HG02840 (cell line): ENCODE measurements around the gene EAF1.
"Not testable (repeated sequence)": the region's sequence is repeated elsewhere in the genome, so short reads cannot be mapped to it uniquely, and the experiment has no call there.

Experiments
- ATAC-seq: cut with Tn5 transposase; IDR thresholded peaks from one replicate; pipeline ENCODE4 v1.9.1; 2021; ENCODE audit warnings: mild to moderate bottlenecking, moderate library complexity, moderate number of reproducible peaks; ENCODE audit not compliant: unreplicated experiment, low FRiP score

EAF1 gene

GRCh38 chr3:15451216-15452113, 24.1 kb downstream of the EAF1 start:
- no peak for ATAC-seq

DNA sequence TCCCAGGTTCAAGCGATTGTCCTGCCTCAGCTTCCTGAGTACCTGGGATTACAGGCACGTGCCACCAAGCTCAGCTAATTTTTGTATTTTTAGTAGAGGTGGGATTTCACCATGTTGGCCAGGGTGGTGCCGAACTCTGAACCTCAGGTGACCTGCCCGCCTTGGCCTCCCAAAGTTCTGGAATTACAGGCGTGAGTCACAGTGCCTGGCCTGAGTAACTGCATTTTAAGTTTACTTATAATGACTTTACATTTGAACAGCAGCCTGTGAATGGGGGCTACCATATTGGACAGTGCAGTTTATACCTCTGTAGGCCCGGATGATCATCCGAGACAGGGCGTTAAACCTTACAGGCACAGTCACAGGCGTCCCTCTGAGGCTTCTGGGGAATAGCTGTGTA, 24.8 kb downstream of the EAF1 start:
- ATAC-seq, result no peak

DNA sequence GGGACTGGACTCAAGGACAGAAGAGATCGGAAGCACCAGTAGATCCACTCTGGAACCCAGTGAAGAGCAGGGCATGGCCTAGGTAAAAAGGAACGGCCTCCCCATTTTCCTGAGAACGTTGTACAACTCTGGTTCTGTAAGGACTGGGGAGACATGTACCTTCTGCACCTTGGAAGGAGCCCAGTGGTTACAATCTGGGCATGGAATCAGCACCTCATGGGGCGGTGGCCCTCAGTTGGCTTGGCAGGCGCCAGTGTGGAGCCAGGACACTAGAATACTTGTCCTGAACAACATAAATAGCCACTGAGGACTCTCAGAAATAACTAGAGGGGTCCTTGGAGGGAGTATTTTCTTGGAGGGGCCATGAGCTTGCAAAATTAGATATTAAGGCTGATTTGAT, 25.6 kb downstream of the EAF1 start:
- no peak for ATAC-seq

GRCh38 chr3:15453501-15453900, 26.1 kb downstream of the EAF1 start:
- no peak for ATAC-seq

DNA sequence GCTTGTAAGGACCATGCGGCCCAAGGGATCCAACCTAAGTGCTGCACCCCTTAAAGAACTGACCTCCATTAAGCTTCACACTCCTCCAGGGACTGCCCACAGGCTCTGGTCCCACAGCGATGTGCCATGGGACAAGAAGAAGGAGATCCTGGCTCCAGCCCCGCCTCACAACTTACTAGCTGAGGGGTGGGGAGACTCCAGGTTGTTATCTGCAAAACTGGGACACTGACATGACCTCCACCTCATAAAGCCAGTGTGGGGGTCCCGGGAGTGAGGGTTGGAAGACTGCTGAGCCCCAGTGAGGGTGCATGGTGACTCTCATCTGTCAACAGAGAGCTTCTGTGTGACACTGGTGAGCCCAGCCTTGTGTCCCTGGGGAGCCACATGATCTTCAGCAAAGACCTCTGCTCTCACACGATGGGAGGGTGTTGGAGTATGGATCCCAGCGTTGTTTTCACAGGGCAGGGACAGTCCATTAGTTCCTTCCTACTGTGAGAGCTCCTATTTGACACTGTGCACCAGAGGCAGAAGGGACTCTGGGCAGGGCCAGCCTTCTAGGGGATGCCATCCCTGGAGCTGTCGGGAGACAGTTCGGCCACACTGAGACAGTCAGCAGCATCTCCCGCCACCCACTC, 26.7 kb downstream of the EAF1 start:
- no peak for ATAC-seq

GRCh38 chr3:15454965-15455364, 27.6 kb downstream of the EAF1 start:
- no peak for ATAC-seq

DNA sequence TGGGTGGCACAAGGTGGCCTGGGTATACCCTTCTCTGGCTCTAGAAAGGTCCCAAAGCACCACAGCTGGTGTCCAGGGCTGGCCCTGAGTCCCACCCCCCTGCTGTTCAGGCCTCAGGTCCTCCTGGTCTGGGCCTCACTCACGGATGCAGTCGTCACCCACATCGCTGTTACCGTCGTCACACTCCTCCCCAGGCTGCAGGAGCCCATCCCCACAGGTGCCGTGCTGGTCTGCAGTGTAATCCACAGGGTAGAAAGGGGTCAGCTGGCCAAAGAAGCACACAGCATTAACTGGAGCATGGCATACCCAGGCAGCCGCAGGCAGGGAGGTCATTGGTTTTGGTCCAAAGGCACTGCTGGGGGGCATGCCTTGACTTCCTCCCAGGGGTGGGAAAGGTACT, 28.4 kb downstream of the EAF1 start:
- ATAC-seq, result no peak

GRCh38 chr3:15456321-15456720, 28.9 kb downstream of the EAF1 start:
- no peak for ATAC-seq

GRCh38 chr3:15456915-15457314, 29.5 kb downstream of the EAF1 start:
- ATAC-seq, result not testable (repeated sequence)

DNA sequence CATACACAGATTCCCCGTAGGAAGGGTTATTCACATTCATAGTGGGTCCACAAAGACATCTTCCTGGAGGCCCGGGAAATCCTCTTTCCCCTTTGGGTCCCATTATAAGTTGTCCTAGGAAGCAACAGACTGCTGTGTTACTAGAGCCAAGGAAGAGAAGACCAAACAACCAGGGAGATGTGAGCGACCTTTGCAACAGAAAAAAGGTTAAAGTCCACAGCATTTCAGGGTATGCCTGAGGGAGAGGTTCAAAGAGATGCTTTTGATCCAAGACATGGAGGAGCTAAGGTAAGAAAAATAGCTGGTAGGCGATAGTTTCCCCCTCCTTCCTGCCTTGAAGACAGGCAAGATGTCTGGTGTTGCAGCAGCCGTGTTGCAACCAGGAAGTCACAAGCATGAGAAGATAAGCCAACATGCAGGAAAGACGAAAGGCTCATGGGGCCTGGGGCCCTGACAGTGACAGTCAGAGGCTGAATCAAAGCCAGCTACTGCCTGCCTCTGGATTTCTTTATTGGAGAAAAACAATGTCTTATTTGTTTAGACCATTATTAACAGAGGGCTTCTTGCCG, 30.9 kb downstream of the EAF1 start:
- ATAC-seq, result no peak

- no peak for ATAC-seq
These were observed 33.6 kb downstream of the EAF1 start for GRCh38 chr3:15460891-15461531.

DNA sequence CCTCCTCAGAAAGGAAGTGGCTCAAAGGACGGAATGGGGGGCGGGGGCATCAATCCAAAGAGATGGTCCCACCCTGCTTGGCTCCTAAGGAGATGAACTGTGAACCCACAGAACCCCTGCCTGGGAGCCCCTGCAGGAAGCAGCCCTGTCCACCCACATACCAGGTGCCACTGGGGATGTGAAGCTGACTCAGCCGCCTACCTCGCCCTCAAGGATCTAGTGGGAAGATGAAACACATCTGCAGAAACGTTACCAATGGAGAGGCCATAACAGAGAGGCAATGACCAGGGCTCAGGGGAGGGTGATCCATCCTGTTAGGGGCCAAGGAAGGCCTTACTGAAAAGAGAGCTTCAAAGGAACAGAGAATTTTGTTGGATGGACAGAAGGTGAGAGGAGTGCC, 35.1 kb downstream of the EAF1 start:
- ATAC-seq, result no peak

DNA sequence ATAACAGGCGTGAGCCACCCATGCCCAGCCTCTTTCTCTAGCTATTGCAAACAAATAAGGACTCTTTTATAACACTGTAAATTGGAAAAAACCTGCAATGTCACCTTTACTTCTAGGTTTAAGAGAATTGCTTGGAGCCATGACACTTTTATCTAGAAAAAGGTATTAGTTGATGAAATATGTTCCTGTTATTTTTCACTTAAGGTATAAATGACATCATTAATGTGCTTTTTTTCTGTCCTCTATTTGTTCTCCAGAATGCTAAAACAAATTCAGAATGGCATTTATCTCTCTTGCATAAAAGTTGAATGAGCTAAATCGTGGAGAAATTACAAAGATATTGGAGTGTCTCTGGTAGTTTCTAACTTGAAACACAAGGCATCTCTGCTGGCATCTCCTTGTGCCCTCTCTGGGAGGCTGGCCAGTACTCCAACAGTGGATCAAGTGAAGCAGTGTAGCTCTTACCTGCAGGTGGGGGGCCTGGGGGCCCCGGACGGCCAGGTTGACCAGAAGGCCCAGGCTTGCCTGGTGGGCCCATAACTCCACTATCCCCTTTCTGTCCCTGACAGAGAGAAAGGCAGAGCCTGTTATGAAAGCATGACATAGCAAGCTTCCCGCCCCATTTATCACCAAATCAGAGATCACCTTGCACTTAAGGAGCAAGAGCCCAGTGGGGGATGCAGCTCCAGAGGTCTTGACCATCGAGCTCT, 38.6 kb downstream of the EAF1 start:
- no peak for ATAC-seq

- ATAC-seq, result no peak
These were observed 40.1 kb downstream of the EAF1 start for GRCh38 chr3:15467227-15468181.

DNA sequence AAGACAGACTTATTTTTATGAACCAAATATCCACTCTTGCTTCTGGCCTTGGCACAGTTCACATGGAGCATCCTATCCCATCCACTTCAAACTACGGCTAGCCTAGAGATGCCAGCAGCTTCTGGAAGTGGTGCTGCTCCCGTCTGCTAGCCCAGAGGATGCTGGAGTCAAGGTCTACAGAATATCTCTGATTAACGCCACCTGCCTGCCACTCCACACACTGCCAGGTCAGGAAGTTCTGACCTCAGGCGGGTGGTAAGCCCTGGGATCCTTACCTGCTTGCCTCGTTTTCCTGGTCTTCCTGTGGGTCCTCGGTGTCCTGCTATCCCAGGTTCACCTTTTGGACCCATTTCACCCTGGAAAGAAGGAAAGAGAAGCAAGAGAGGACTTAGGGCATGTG, 42.9 kb downstream of the EAF1 start:
- no peak for ATAC-seq

- ATAC-seq, result no peak
These were observed 43.5 kb downstream of the EAF1 start for GRCh38 chr3:15470849-15471248.

DNA sequence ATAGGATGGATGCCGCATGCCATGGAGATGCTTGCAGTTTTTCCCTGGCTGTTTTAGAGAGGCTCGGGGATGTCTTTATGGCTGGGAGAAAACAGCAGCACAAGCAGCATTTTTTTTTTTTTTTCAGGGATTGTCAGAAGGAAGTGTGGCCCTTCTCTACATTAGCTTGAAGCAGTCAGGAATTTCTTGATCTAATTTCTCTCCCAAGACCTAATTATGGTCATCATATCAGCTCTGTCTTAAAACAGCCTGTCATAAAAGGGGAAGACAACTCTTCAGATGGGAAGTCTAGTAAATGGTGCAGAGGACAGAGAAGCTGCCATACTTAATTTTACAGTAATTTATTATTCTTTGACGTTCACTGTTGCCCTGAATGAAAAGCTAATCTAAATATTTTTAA, 44.5 kb downstream of the EAF1 start:
- ATAC-seq, result no peak

DNA sequence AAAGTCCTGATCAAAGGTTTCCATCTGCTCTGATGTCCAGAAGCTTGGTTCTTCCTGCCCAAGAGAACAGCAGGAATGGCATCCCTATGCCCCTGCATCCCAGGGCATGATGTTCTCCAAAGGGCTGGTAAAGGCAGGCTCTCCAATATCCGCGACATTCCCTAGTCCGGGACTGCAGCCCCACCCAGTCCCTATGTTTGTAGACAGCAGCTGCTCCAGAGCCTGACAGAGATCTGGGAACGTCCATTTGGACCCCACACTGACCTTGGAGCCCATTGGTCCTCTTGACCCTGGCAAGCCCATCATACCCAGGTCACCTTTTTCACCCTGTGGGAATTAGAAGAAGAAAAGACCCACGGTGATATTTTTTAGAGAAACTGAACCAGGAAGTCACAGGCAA, 47.8 kb downstream of the EAF1 start:
- no peak for ATAC-seq

- no peak for ATAC-seq
These were observed 49.0 kb downstream of the EAF1 start for GRCh38 chr3:15476378-15476777.
